ENCODE measurements around the gene TRIM39. TPM values are rescaled to one million over a fixed set of nuclear protein-coding genes. Genes with fewer than 3 reads are reported as not detected.
A peak's percentile ranks its signal among the peaks of the same experiment; 100 is the strongest.

The TRIM39 gene
- total and polyA plus RNA-seq, 4 donors, result 2.7 to 11.0 (median 4.4) TPM

DNA sequence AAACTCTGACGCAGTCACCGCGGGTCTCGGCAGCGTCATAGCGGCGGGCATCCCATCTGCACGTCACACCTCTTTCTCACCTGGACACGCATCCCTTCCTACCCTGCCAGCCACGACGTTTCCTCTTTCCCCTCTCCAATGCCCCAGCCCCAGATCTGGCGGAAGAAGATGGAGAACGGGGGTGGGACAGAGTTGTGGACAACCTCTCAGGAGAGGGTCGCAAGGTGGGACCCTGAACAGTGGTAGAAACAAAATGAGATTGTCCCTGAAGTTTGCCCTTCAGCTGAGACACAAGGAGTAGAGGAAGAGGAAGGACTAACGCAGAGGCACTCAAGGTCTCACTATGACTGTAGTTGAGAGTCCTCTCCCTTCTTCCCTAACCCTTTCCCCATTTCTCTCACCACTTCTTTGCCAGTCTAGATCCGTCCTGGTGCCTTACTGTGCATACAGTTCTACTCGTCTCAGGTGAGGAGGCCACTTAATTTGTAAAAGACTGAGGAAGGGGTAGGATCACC, 562 bp downstream of the TRIM39 start:
- peak overlapping the region; percentile 97 to 99 for H3K27ac ChIP-seq (ENCODE audit: low read depth in 1 of 2, low read length in 2 of 2)
- H3K9ac ChIP-seq (ENCODE audit: low read depth in 1 of 2, low read length in 2 of 2), result peak overlapping the region; percentile 4 to 55
- TF ChIP-seq, protein P1, sequence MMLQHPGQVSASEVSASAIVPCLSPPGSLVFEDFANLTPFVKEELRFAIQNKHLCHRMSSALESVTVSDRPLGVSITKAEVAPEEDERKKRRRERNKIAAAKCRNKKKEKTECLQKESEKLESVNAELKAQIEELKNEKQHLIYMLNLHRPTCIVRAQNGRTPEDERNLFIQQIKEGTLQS (IDR thresholded peaks at IDR 0.05), result no peak
- TF ChIP-seq TAF1 (conservative IDR thresholded peaks at IDR 0.05), result no peak
- TF ChIP-seq, protein P2, sequence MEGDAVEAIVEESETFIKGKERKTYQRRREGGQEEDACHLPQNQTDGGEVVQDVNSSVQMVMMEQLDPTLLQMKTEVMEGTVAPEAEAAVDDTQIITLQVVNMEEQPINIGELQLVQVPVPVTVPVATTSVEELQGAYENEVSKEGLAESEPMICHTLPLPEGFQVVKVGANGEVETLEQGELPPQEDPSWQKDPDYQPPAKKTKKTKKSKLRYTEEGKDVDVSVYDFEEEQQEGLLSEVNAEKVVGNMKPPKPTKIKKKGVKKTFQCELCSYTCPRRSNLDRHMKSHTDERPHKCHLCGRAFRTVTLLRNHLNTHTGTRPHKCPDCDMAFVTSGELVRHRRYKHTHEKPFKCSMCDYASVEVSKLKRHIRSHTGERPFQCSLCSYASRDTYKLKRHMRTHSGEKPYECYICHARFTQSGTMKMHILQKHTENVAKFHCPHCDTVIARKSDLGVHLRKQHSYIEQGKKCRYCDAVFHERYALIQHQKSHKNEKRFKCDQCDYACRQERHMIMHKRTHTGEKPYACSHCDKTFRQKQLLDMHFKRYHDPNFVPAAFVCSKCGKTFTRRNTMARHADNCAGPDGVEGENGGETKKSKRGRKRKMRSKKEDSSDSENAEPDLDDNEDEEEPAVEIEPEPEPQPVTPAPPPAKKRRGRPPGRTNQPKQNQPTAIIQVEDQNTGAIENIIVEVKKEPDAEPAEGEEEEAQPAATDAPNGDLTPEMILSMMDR (IDR thresholded peaks at IDR 0.05; ENCODE audit: low read depth, low read length, missing input control), result no peak
- TF ChIP-seq JUND (IDR thresholded peaks at IDR 0.05), result no peak
- TF ChIP-seq, protein P3, sequence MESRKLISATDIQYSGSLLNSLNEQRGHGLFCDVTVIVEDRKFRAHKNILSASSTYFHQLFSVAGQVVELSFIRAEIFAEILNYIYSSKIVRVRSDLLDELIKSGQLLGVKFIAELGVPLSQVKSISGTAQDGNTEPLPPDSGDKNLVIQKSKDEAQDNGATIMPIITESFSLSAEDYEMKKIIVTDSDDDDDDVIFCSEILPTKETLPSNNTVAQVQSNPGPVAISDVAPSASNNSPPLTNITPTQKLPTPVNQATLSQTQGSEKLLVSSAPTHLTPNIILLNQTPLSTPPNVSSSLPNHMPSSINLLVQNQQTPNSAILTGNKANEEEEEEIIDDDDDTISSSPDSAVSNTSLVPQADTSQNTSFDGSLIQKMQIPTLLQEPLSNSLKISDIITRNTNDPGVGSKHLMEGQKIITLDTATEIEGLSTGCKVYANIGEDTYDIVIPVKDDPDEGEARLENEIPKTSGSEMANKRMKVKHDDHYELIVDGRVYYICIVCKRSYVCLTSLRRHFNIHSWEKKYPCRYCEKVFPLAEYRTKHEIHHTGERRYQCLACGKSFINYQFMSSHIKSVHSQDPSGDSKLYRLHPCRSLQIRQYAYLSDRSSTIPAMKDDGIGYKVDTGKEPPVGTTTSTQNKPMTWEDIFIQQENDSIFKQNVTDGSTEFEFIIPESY (IDR thresholded peaks at IDR 0.05), result no peak
- no peak for TF ChIP-seq NR2F2 (IDR thresholded peaks at IDR 0.05)
- no peak for TF ChIP-seq GABPA (IDR thresholded peaks at IDR 0.05 in 1 of 2, conservative IDR thresholded peaks at IDR 0.05 in 1 of 2)
- no peak for TF ChIP-seq RAD21 (IDR thresholded peaks at IDR 0.05)
- TF ChIP-seq, protein P4, sequence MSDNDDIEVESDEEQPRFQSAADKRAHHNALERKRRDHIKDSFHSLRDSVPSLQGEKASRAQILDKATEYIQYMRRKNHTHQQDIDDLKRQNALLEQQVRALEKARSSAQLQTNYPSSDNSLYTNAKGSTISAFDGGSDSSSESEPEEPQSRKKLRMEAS (IDR thresholded peaks at IDR 0.05), result no peak
- no peak for TF ChIP-seq FOXA2 (IDR thresholded peaks at IDR 0.05)
- no peak for TF ChIP-seq HNF4G (IDR thresholded peaks at IDR 0.05)
- TF ChIP-seq YY1 (IDR thresholded peaks at IDR 0.05), result no peak
- TF ChIP-seq HNF4A (conservative IDR thresholded peaks at IDR 0.05), result no peak
- no peak for TF ChIP-seq EGR1 (IDR thresholded peaks at IDR 0.05; ENCODE audit: low read depth in 2 of 2)
- TF ChIP-seq, protein P5, sequence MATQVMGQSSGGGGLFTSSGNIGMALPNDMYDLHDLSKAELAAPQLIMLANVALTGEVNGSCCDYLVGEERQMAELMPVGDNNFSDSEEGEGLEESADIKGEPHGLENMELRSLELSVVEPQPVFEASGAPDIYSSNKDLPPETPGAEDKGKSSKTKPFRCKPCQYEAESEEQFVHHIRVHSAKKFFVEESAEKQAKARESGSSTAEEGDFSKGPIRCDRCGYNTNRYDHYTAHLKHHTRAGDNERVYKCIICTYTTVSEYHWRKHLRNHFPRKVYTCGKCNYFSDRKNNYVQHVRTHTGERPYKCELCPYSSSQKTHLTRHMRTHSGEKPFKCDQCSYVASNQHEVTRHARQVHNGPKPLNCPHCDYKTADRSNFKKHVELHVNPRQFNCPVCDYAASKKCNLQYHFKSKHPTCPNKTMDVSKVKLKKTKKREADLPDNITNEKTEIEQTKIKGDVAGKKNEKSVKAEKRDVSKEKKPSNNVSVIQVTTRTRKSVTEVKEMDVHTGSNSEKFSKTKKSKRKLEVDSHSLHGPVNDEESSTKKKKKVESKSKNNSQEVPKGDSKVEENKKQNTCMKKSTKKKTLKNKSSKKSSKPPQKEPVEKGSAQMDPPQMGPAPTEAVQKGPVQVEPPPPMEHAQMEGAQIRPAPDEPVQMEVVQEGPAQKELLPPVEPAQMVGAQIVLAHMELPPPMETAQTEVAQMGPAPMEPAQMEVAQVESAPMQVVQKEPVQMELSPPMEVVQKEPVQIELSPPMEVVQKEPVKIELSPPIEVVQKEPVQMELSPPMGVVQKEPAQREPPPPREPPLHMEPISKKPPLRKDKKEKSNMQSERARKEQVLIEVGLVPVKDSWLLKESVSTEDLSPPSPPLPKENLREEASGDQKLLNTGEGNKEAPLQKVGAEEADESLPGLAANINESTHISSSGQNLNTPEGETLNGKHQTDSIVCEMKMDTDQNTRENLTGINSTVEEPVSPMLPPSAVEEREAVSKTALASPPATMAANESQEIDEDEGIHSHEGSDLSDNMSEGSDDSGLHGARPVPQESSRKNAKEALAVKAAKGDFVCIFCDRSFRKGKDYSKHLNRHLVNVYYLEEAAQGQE (IDR thresholded peaks at IDR 0.05), result no peak
- no peak for TF ChIP-seq RXRA (IDR thresholded peaks at IDR 0.05)
- TF ChIP-seq FOXA1 (IDR thresholded peaks at IDR 0.05), result no peak
- no peak for TF ChIP-seq SP1 (IDR thresholded peaks at IDR 0.05)
- peaks cover 3 to 24% (median 18%) of the 10 kb centered on the region in 4 donors for H3K4me1 ChIP-seq (ENCODE audit: control insufficient read depth in 4 of 4, insufficient read depth in 4 of 4, low read length in 3 of 4)
- H3K27me3 ChIP-seq (ENCODE audit: control insufficient read depth in 4 of 4, insufficient read depth in 4 of 4, low read length in 3 of 4), result no peaks in the 10 kb centered on the region
- H3K36me3 ChIP-seq (ENCODE audit: control insufficient read depth in 4 of 4, insufficient read depth in 3 of 4, low read depth in 1 of 4, low read length in 3 of 4), result peaks cover 3 to 26% (median 22%) of the 10 kb centered on the region in 4 donors
- WGBS, result 4% methylated on average over 17 of the region's 17 CpGs
- no peak for DNase-seq (ENCODE audit: low spot score)
- H3K9me3 ChIP-seq (ENCODE audit: control insufficient read depth in 4 of 4, low read length in 3 of 4), result no peaks in the 10 kb centered on the region
- peak overlapping the region; percentile 75 to 91 (median 77) for H3K4me3 ChIP-seq (ENCODE audit: low read depth in 1 of 3, low read length in 3 of 3)

All from liver (tissue), 9 donors.